DND-41 (cell line): ENCODE results near the gene RALGPS2.

Experiments
- CTCF ChIP-seq: IDR thresholded peaks from 2 replicates; pipeline ENCODE4 v1.5.1; 2012; ENCODE audit warnings: borderline replicate concordance, low read length, moderate library complexity, mild to moderate bottlenecking; ENCODE audit not compliant: poor library complexity, severe bottlenecking; ENCODE audit errors: extremely low read depth
- EZH2 ChIP-seq: IDR thresholded peaks from 3 replicates; pipeline ENCODE4 v1.6.1; 2012; ENCODE audit warnings: borderline replicate concordance, low read depth, mild to moderate bottlenecking, moderate library complexity, low read length, inconsistent platforms; ENCODE audit not compliant: severe bottlenecking

- TF ChIP-seq CTCF (no peak), EZH2 (no peak)
Observed at GRCh38 chr1:178961331-178961730, 236.3 kb downstream of the RALGPS2 start.
